Type B pancreatic cell (in vitro differentiated cells): ENCODE results near the gene FMO2. TPM values are rescaled to one million over a fixed set of nuclear protein-coding genes. Genes with fewer than 3 reads are reported as not detected.

Experiments used
- DNase-seq: peaks from one replicate; pipeline ENCODE4 v3.0.0; 2021; ENCODE audit warnings: mixed read lengths; ENCODE audit not compliant: unreplicated experiment; ENCODE audit errors: extremely low spot score
- H3K27ac Mint-ChIP-seq: 2 replicates; pipeline ENCODE4 v1.8.0; 2021; ENCODE audit warnings: mild to moderate bottlenecking, mixed read lengths
- H3K27me3 Mint-ChIP-seq: 2 replicates; pipeline ENCODE4 v1.8.0; 2021; ENCODE audit warnings: mixed read lengths
- H3K36me3 Mint-ChIP-seq: 2 replicates; pipeline ENCODE4 v1.8.0; 2021; ENCODE audit warnings: mixed read lengths
- H3K4me1 Mint-ChIP-seq: one replicate; pipeline ENCODE4 v1.8.0; 2021; ENCODE audit warnings: mixed read lengths; ENCODE audit not compliant: unreplicated experiment
- H3K4me3 Mint-ChIP-seq: 2 replicates; pipeline ENCODE4 v1.8.0; 2021; ENCODE audit warnings: mild to moderate bottlenecking, mixed read lengths
- H3K9me3 Mint-ChIP-seq: 2 replicates; pipeline ENCODE4 v1.8.0; 2021; ENCODE audit warnings: mixed read lengths
- CTCF ChIP-seq: fragments of 200-600 bp; sonication (generic); conservative IDR thresholded peaks from 2 replicates; pipeline ENCODE4 v1.5.0; 2021; ENCODE audit warnings: antibody characterized with exemption, mild to moderate bottlenecking
- total RNA-seq: library from RNA; stranded (reverse); gene quantifications from 2 replicates; pipeline ENCODE4 v1.2.1, GENCODE V29; 2021; ENCODE audit warnings: low replicate concordance

Gene FMO2
- total RNA-seq, 1 donor from 2014 or later: 0.60 TPM

- Mint-ChIP-seq H3K27ac (no peak overlapping the region), H3K4me3 (no peak overlapping the region), H3K27me3 (no peaks in the 10 kb centered on the region)
Observed at GRCh38 chr1:171174560-171175294, 10.4 kb upstream of the FMO2 start.

GRCh38 chr1:171177261-171177660 is 7.8 kb upstream of the FMO2 start:
- no peak for DNase-seq
- TF ChIP-seq CTCF: no peak
- Mint-ChIP-seq H3K36me3 (no peaks in the 10 kb centered on the region), H3K9me3 (no peaks in the 10 kb centered on the region), H3K27ac (no peak overlapping the region), H3K4me3 (no peak overlapping the region), H3K4me1 (no peaks in the 10 kb centered on the region), H3K27me3 (no peaks in the 10 kb centered on the region)

More at GRCh38 chr1:171174560-171175294, 10.4 kb upstream of the FMO2 start:
- no peak for TF ChIP-seq CTCF
- Mint-ChIP-seq H3K9me3 (no peaks in the 10 kb centered on the region), H3K4me1 (no peaks in the 10 kb centered on the region), H3K36me3 (no peaks in the 10 kb centered on the region)
- no peak for DNase-seq

- no peaks in the 10 kb centered on the region for H3K27me3 Mint-ChIP-seq
- no peak for TF ChIP-seq CTCF
- H3K27ac Mint-ChIP-seq: no peak overlapping the region
- no peaks in the 10 kb centered on the region for H3K36me3 Mint-ChIP-seq
- no peak for DNase-seq
- no peak overlapping the region for H3K4me3 Mint-ChIP-seq
- no peaks in the 10 kb centered on the region for H3K4me1 Mint-ChIP-seq
- no peaks in the 10 kb centered on the region for H3K9me3 Mint-ChIP-seq
Observed at GRCh38 chr1:171179318-171180227, 5.5 kb upstream of the FMO2 start.

- Mint-ChIP-seq H3K36me3 (no peaks in the 10 kb centered on the region), H3K27ac (no peak overlapping the region), H3K27me3 (no peaks in the 10 kb centered on the region), H3K9me3 (no peaks in the 10 kb centered on the region), H3K4me1 (no peaks in the 10 kb centered on the region), H3K4me3 (no peak overlapping the region)
- no peak for DNase-seq
- TF ChIP-seq CTCF: no peak
Observed at GRCh38 chr1:171180670-171181069, 4.4 kb upstream of the FMO2 start.

- Mint-ChIP-seq H3K27ac (no peak overlapping the region), H3K27me3 (no peaks in the 10 kb centered on the region), H3K36me3 (no peaks in the 10 kb centered on the region), H3K4me1 (no peaks in the 10 kb centered on the region), H3K9me3 (no peaks in the 10 kb centered on the region), H3K4me3 (no peak overlapping the region)
- peak; percentile 79 for TF ChIP-seq CTCF
- no peak for DNase-seq
Observed at GRCh38 chr1:171188388-171189266, 3.5 kb downstream of the FMO2 start.
